SKM-1 (cell line): ENCODE results near the gene RPS15A.
A peak's percentile ranks its signal among the peaks of the same experiment; 100 is the strongest.

Experiments
- DNase-seq: peaks from one replicate; lab custom pipeline; 2025; ENCODE audit not compliant: unreplicated experiment; lab: John Stamatoyannopoulos, UW

RPS15A gene

DNA sequence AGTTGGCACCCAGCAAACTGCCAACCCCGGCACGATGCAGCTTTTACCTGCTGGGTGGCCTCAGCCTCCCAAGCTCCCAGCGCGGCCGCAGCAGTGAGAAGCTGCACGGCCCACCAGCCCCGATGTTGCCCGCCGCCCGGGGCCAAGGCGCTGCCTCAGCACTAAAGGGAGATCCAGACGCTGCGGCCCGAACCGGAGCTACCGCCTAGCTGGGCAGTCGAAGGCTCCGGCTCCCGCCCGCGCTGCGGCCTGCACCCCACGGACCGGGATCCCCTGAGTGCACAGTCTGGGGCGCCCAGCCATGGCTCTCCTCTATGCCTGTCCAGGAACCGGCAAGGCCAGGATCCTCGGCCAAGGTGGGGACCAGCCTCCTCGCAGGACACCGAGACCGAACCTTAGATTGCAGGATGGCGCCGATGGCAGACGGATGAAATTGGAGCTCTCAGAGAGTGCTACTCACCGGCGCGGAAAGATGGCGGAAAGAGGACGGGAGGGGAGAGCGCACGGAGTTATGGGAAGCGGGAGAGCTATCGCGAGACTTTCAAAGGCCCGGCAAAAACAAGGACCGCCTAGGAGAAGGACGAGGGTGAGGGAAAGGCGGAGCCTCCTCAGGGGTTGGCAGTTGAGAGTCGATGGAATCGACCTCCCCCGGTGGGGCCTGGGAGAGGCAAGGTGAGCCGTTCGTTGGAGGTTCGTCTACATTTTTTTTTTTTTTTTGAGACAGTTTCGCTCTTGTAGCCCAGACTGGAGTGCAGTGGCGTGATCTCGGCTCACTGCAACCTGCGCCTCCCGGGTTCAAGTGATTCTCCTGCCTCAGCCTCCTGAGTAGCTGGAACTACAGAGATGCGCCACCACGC lies at the start of gene RPS15A:
TSS of gene RPS15A (minus strand) at position 485 of the 857 bp plus-strand sequence. CDS start 1,221 bp downstream, outside the sequence.
- DNase-seq = peak; percentile 94

DNA sequence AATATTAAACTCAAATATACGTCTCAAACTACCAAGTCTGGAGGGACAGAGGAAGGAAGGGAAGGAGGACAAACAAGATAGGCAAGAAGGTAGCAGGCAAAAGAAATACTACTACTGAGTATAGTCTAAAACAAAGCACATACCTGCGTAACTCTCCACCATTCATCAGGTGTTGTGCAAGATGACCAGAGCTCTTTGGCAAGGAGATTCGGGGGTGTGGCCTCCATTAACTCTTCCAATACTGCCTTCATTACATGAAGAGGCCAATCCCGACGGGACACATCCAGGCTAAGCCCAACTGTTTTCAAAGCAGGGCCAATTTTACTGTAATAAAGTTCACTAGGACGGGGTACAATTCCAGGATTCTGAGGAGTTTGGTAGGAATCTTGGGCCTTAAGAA lies 49.4 kb upstream of the RPS15A start:
- DNase-seq = no peak

DNA sequence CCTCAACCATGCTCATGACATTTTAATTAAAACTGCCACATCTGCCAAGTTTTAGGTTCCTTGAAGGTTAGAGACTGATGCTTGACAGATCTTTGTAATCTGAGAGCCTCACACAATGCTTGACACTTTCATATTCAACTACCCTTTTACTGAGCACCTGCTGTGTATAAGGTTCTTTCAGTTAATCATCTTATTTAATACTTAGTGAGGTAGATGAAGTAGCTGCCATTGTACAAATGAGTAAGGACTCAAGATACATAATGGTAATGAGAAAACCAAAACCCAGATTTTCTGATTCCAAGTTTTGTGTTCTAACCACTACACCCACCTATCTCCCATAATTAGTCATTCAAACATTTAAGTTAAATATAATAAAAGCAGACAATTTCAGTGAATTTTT lies 46.6 kb upstream of the RPS15A start:
- DNase-seq = no peak

DNA sequence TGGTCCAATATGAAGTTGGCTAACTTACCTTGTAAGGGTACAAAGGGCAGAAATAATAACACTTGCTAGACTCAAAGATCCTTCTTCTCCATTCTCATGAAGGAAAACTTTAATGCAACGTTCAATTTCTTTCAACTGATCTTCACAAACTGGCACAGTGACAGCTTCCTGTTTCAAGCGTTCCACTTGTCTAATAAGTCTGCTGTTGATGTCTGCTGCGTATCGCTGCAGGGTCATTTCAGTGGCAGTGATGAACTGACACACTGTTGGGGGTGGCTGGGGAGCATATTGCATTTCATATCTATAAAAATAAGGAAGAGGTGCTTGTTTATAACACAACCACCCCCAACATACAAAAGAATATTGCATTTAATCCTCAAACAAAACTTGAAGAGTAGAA lies 44.7 kb upstream of the RPS15A start:
- DNase-seq = no peak

DNA sequence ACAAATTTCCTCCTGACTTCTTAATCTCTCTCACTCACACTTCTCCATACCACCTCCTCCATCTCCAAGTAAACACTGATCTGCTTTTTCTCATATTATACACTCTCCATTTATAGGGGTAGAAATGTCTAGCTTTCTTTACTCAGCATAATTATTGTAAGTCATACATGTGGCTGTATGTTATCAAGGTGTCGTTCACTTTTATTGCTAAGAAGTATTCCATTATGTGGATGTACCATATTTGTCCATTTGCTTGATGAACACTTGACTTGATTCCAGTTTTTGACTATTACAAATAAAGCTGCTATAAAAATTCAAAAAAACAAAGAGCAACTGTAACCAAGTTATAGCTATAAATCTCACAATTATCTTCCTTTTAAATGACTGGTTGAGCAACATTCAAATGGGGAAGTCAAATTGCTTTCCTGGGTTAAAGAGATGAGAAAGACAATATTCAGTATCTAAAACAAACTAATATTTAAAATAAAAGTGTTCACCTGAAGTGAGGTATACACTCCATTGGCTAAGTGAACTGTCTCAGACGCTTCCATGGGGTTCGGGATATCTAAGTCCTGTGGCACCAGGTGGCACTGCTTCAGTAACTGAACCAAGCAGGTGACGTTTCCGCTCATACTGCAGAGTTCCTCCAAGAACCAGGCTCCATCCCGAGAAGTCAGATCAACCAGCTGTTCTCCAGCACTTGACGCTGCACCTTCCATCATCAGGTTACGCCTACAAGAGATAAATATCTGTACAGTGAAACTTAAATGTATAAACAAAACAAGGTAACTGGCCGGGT lies 43.8 kb upstream of the RPS15A start:
- DNase-seq = no peak

DNA sequence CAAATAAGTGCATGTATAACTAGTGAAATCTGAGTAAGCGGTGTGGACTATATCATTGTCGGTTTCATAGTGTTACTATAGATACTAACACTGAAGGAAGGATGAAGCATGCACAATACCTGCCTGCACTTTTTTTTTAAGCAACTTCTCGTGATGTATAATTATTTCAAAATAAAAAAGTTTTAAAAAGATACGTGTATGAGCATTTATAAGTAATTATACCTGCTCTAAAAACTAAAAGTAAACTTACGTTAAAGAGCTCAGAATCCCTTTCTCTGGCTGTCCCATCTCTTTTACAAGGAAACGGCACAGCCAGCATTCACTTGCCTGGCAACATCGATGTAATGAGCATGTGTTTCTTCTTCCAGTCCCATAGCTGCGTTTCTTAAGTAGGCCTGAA lies 42.5 kb upstream of the RPS15A start:
- DNase-seq = no peak

DNA sequence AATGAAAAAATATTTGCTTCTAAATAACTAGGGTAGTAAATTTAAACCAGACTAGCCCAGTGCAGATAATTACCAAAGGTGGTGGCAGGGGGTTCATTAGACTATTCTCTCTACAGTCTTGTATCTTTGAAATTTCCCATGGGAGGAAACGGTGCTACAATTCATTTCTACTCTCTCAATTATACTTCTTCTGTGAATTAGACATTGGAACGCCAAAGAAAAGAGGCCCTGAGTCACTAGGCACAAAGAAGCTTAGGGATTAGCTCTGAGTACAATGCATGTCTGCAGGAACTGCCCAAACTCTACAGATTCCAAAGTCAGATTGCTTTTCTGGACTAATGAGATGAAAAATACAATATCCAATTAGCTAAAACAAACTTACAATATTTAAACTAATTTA lies 41.9 kb upstream of the RPS15A start:
- DNase-seq = no peak

DNA sequence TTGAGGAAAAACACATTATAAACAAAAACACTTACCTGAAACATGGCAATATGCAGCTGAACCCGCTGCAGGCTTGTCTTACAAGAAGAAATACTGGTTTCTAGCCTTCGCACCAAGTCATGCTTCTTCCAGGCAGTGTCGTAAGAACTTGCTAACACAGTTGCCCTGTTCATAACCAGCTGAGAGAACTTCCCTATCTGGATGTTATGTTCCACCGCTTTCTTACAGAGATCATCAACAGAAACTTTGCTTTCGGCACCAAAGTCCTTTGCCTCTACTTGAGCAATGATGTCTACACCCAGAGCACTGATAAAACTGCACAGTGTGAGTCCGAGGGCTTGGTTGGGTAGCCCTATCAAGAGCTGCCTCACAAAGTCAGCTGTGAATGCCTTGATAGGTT lies 39.1 kb upstream of the RPS15A start:
- no peak for DNase-seq

DNA sequence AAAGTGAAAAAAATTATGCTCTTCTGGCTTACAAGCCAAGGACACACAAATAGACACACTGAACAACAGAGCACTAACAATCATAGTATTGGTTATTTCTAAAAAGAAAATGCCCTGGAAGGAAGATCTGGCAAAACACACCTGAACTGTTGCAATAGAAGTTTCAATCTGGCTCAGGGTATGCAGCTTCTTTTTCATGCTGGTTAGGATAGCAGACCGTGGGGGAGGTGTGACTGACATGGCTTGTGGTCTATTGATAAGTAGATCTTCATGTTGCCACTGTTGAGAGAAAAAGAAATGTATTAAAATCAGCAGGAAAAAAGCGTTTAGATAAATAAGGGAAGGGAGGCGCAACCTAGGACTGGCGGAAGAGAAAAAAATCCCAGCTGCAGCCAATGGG lies 37.8 kb upstream of the RPS15A start:
- DNase-seq = no peak

DNA sequence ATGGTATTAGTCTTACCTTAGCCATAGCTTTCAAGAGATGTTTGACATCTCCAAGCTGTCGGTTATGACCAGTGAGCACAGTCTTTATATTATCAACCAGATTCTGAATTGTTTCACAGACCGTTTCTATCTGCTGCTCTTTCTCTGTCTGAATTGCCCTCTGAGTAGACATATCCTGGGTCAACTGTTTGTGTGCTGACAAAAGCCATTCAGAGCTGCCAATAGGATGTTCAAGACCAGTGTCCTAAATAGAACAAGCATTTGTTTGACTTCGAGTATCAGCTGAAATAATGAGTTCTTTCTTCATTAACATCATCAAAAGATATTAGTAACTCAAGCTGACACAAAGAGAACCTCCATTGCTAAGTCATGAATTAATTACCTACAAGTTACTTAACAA lies 26.2 kb upstream of the RPS15A start:
- DNase-seq = no peak

DNA sequence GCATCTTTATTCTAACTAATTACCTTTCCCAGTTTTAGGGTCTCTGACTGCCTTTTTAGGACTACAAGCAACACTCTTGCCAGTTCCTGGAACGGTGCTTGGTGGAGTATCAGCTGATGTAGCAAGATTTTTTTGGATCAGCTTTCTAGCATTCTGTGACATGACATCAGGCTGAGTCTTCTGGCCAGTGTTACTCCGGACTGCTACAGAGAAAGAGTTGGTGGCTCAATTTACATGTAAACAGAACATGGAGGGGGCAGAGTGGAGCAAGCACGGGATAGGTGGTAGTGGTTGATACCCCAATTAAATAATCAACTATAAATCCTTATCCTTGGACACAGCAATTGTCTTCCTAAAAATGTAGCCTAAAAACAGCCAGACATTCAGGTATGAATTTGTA lies 21.8 kb upstream of the RPS15A start:
- no peak for DNase-seq

DNA sequence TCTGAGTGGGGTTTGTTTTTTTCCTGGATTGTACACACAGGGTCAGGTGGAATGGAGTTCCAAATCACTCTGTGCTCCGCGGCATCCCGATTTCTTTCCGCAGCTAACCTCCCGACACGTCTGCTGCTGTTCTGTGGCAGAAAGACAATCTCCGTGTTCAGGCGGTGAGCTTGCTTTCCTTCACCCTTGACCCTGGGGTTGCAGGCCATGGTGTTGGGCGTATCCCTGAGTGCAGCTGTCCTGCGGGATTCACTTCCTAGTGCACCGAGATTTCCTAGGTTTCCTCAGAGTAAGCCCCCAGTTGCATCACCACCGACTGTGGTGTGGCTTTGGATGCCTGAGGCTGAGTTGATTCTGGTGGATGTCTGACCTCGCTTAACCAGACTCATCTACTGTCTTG lies 19.0 kb upstream of the RPS15A start:
- DNase-seq = no peak

DNA sequence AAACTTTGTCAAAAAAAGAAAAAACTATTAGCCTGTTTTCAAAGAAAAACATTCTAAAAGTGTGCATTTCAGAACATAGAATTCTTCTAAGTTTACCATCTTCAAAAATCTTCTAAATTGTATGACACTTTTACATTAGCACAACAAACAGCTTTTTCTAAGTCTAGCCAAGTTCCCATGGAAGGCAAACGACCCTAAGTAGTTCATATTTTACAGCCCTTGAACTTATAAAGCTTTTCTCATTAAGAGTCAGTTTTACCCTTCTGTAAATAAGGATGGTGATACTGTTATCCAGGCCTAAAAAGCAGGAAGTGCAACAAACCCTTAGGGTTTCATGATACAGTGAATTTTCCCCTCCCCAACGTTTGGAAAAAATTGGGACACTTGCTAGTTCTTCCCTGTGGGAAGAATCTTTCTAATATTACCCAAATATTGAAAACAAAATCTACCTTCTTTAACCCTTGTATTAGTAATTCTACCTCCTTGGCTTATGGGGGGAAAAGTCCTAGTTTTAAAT lies 15.2 kb upstream of the RPS15A start:
- no peak for DNase-seq

DNA sequence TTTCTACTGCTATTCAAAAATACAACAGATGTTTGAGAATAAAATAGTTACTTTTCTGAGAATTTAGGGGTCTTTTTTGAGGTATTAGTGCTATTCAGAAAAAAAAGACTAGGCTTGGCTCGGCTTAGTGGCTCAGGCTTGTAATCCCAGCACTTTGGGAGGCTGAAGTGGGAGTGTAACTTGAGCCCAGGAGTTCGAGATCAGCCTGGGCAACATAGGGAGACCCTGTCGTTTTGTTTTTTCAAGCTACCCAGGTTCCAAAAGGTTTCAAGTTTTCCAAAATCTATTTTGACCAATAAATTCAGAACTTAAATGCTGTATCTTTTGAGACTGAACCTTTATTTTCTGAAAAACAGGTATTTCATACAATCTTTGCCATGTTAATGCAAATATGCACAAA lies 14.4 kb upstream of the RPS15A start:
- no peak for DNase-seq

DNA sequence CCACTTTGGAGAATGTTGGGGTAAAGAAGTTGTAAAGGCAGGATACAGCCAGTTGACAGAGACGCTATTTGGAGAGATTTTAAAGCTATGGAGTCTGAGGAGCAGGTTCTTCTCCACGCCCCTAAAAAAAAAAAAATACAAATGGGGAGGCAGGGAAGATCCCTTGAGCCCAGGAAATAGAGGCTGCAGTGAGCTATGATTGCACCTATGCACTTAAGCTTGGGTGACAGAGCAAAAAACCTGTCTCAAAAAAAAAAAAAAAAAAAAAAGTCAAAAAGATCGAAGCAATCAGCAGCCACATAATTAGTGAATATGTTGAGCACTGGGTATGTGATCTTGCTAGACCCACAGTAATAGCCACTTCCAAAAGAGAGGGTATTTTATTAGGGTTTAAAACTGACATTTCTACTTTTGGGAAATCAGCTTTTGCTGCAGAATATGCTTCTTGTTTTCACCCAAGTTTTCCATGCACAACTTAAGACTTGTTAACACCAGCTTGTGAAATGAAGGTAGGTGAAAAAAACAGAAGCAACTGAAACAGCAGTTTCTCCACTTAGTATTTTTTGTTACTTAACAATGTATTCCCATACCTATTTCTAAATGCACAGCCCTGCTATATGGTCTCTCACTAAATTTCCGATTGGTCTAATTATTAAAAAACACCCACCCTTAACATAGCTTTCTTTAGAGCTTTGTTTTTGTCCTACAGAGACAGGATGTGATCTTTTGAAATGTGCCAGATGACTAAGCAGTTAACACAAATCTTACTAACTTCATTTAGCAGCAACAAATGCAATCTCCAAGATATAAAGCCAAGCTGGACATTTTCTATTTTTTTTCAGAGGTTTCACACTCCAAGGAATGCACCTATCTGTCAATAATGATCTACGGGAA lies 13.7 kb upstream of the RPS15A start:
- DNase-seq = no peak

DNA sequence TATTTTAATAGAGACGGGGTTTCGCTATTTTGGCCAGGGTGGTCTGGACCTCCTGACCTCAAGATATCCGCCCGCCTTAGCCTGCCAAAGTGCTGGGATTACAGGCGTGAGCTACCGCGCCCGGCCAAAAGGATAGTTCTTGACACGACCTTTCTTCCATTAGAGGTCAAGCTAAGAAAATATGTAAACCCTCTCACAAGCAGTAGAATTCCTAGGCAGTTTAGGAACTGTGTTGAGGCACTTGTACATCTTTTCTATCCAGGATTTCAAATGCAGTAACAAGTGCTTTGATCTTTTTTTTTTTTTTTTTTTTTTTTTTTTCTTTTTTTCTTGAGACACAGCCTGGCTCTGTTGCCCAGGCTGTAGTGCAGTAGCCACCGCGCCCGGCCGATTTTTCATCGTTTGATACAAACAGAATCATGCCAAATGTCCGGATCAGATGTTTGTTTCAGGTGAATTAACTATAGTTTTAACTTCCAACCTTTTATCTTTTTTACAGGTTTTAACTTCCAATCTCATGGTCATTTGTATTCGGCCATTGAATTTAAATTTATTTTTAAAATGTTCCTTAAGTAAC lies 12.7 kb upstream of the RPS15A start:
- no peak for DNase-seq

DNA sequence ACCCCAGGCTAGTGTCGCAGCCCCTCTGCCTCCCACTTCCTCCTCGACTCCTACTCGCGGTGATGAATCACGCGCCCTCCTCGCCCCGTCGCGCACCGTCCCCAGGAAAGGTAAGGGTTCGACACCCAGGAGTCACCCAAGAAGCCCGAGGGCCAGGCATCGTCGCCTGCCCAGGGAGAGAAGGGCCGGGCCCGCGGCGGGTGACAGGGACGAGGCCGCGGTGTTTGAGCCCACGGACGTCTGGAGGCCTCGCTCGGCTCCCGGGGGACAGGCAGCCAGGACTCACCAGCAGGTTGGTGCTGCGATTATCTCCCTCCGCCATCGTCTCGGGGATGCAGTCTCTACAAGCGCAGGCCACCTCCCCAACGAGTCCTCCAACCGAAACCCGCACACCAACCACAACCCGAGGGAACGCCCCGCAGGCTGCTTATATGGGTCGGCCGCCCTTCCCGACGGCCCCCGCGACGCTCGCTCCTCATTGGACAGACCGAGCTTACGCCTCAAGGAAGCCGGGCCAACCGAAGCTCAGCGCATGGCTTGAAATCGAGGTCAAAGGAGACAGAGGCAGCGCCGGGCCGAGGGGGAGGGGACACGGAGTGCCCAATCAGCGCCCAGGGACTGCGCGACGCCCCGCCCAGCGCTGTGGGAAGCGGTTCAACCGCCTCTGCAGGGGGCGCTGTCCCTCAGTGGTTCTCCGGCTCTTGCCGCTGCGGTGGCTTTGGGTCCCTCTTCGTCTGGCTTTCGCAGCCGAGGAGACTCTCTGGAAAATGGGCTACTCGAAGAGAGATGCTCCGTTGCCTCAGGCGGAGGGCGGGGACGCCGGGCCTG lies 11.2 kb upstream of the RPS15A start, which contains the start of gene ARL6IP1:
TSS of gene ARL6IP1 (minus strand) at position 405 of the 828 bp plus-strand sequence. CDS start at position 322, 83 bp downstream.
- peak; percentile 96 for DNase-seq

DNA sequence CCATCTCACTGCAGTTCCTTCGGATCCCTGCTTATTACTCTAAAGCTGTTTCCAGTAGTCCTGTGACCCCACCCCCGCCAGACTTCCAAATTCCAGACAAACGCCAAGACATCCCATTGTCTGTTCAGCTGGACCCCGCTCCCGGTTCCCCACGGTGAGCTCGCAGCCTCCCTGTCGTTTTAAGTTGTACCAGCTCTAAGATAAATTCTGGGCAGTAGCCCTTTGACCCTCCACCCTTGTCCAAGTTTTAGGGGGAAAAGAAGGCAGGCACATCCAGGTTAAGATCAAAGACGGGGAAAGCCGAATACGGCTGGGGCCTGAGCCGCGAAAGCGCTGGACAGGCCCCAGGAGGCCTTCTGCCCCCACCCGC lies 10.6 kb upstream of the RPS15A start:
- DNase-seq = no peak

DNA sequence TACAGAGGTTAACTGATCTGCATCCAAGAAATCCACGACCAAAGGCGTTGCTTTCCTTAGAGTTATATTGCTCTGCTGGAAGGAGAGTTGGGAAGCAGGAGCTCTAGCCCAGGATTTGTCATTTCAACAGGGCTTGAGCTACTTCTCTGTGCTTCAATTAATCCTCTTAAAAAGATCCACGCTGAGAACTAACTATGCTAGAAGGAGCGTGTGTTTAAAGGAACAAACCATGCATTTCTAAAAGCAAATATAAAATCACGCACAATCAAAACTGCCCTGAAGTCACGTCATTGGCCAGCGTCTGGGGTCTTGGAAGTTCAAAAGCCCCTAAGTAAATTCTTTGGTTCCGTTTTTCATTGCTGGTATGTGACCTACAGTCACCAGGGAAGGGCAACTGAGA lies 10.2 kb upstream of the RPS15A start:
- no peak for DNase-seq

DNA sequence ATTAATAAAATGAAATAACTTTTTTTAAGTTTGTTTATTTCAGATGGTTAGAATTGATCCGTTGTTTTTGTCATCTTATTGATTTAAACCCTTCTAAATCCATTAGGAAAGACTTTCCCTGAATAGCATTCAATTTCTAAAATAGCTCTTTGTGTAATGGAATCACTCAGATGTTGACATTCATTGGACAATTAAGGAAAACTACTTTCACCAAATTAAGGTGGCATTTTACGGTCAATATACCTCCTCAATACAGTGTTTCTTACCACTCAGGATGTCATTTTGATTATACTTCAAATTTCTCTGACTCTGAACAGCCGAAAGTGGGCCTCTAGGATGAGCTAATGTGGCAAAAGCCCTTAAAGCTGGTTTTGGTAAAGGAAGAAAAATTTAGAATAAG lies 9.4 kb upstream of the RPS15A start:
- DNase-seq = no peak
